Esophagus (tissue), 2 donors: ENCODE measurements around the gene ATRN. TPM values are rescaled to one million over a fixed set of nuclear protein-coding genes. Genes with fewer than 3 reads are reported as not detected.

Experiments
- H3K27ac ChIP-seq, 2 donors: one replicate each; pipeline ENCODE4 v1.5.1; 2013; ENCODE audit warnings: low read depth in 2 of 2, mild to moderate bottlenecking in 2 of 2, inconsistent platforms in 1 of 2, low read length in 1 of 2, moderate library complexity in 1 of 2
- H3K27me3 ChIP-seq, 2 donors: one replicate each; pipeline ENCODE4 v1.6.1; 2013; ENCODE audit warnings: low read length in 2 of 2, control low read depth in 1 of 2, mild to moderate bottlenecking in 1 of 2; ENCODE audit not compliant: insufficient read depth in 2 of 2, control insufficient read depth in 1 of 2
- H3K36me3 ChIP-seq, 2 donors: one replicate each; pipeline ENCODE4 v1.6.1; 2013; ENCODE audit warnings: low read length in 1 of 2; ENCODE audit not compliant: control insufficient read depth in 2 of 2, insufficient read depth in 2 of 2
- H3K4me1 ChIP-seq, 2 donors: one replicate each; pipeline ENCODE4 v1.6.1; 2013; ENCODE audit warnings: low read length in 1 of 2; ENCODE audit not compliant: control insufficient read depth in 2 of 2, insufficient read depth in 2 of 2
- H3K4me3 ChIP-seq, 2 donors: one replicate each; pipeline ENCODE4 v1.5.1; 2013; ENCODE audit warnings: low read length in 2 of 2, mild to moderate bottlenecking in 2 of 2, low read depth in 1 of 2, moderate library complexity in 1 of 2
- H3K9me3 ChIP-seq, 2 donors: one replicate each; pipeline ENCODE4 v1.6.1; 2013; ENCODE audit warnings: mild to moderate bottlenecking in 2 of 2, low read depth in 1 of 2, low read length in 1 of 2, moderate library complexity in 1 of 2; ENCODE audit not compliant: control insufficient read depth in 2 of 2, insufficient read depth in 1 of 2
- WGBS, 2 donors: extraction: QIAGEN DNeasy Blood & Tissue Kit; methylation state at CpG; one replicate each; pipeline ENCODE4 v1.1.7; 2013; 5-methylcytosine and 5-hydroxymethylcytosine counted together
- polyA plus RNA-seq, 2 donors: library from polyadenylated mRNA; stranded (reverse); fragments of 200-250 nt; gene quantifications; one replicate each; pipeline ENCODE4 v1.2.3, GENCODE V29; 2013
- donor health status: healthy with polysubstance abuse.
- donor health status: Bipolar disorder and iron deficiency.

Gene ATRN
- polyA plus RNA-seq, 2 donors, result 2.4 to 5.1 TPM

DNA sequence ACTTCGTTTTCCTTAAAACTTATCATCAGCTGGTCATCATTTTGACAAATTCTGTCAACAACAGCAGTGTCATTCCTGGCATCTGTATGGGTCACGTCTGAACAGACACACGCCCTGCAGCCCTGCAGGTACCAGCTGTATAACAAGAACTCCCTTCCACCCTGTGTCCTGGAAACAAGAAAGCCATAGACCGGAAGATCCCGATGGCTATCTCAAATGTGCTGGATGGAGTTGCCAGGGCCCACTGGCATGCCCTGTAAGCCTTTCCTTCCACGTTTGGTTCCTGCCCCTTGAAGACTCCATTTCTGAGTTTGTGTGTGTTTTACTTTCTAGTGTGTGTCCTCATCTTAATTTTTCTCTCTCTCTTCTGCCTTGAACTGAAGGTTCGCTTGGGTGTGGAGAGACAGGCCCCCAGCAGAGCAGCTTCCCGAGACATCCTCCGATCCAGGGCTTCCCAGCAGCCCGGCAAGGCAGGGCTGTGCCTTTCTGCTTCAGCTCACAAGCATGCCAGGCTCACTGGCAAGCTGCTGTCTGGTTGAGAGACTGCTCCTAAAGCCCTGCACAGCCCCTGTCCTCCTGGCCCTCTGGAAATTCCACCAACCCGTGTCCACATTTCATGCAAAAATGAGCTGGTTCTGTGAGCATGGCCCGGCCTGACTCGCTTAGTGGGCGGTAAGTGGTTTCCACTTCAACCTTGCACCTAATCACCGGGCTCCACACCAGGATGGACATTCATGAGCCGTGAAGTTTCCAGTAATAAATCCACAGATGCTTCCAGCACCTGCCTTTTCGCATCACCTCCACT is 183.7 kb downstream of the ATRN start:
- WGBS, 2 donors, result 77% methylated on average over 17 of the region's 17 CpGs

DNA sequence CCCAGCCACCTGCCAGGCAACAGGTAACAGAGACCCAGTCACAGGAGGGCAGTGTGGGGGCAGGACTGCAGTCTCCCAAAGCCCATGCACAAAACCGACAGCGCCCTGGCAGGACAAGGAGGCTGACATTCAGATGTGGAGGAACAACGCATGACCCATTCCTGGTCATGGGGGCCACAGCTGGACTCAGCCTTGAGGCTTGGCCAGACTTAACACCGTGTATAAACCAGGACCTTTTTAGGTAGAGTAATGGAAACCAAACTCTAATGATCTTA is 184.2 kb downstream of the ATRN start:
- H3K36me3 ChIP-seq, result peaks cover 3% of the 10 kb centered on the region in 2 donors
- no peak overlapping the region for H3K27ac ChIP-seq
- H3K4me3 ChIP-seq, result no peak overlapping the region
- H3K4me1 ChIP-seq, result peaks cover 0 to 7% of the 10 kb centered on the region in 2 donors
- WGBS, 2 donors, result 78 to 84% methylated on average over 4 of the region's 4 CpGs
- no peaks in the 10 kb centered on the region for H3K27me3 ChIP-seq
- no peaks in the 10 kb centered on the region for H3K9me3 ChIP-seq

More for the DNA sequence above, 183.7 kb downstream of the ATRN start:
- Histone ChIP-seq H3K4me1 (peaks cover 0 to 7% of the 10 kb centered on the region in 2 donors), H3K36me3 (peaks cover 3 to 4% of the 10 kb centered on the region in 2 donors), H3K27me3 (no peaks in the 10 kb centered on the region), H3K27ac (no peak overlapping the region), H3K9me3 (no peaks in the 10 kb centered on the region), H3K4me3 (no peak overlapping the region)

DNA sequence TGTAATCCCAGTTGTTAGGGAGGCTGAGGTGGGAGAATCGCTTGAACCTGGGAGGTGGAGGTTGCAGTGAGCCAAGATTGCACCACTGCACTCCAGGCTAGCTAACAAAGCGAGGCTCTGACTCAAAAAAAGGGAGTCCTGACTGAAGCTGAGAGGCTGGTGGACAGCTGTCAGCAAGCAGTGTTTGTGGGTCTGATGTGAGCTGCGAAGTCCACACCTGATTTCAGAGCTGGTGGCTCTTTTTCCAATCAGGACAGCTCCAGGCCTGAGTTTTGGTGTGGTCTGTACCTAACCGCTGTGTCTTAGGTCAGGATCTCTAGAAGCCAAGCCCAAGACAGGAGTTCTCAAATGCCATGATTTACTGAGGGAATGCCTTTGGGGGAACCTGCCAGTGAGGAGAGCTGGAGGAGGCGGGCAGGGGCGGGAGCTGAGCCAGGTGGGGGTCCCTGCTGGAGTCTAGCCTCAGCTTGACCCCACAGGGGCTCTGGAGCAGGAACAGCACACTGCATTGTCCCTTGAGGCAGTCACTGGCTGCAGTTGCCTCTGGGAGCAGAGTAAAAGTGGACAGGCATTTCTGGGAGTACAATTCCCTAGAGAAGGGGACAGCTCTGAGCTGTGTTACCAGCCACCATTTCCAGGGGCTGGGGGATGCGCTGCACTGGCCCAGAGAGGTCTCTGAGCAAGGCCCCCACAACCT is 187.3 kb downstream of the ATRN start:
- Histone ChIP-seq H3K27ac (no peak overlapping the region), H3K4me3 (no peak overlapping the region), H3K27me3 (peaks cover 7 to 10% of the 10 kb centered on the region in 2 donors), H3K36me3 (no peaks in the 10 kb centered on the region), H3K9me3 (no peaks in the 10 kb centered on the region), H3K4me1 (peaks cover 4 to 8% of the 10 kb centered on the region in 2 donors)
- WGBS, 2 donors, result 84 to 92% methylated on average over 7 of the region's 7 CpGs

DNA sequence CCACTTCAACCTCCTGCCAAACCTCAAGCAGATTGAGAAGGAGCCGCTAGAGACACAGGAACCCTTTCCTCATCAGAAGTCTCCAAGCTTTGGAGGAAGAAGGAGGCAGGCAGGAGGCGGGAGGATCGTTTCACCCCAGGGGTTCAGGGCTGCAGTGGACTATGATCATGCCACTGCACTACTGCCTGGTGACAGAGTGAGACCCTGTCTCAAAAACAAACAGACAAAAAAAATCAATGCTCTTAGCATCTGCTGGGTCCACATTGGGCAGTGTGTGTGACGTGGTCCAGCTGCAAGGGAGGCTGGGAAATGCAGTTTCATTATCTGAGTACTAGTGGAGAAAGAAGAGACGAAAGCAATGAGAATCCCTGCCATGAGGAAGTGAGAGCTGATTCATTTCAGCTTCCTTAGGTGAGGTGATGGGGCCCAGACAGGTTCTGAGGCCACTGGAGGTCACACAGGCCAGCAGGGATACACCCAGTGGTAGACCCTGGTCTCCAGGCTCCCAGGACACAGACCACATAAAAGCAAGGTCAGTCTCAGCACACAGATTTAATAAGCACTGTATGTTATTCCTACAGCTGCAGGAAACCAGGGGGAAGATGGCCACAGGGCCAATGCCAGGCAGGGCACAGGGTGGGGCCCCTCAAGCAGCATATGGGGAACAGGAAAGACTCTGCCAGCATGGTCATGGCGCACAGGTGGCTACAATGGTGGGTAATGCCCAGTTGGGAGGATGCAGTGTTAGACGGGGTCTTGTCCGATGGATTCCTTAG is 188.1 kb downstream of the ATRN start:
- peaks cover 7 to 10% of the 10 kb centered on the region in 2 donors for H3K27me3 ChIP-seq
- no peak overlapping the region for H3K4me3 ChIP-seq
- peak overlapping the region in 1 of 2 donors; percentile 25 for H3K27ac ChIP-seq
- peaks cover 4 to 7% of the 10 kb centered on the region in 2 donors for H3K4me1 ChIP-seq
- H3K9me3 ChIP-seq, result no peaks in the 10 kb centered on the region
- WGBS, 2 donors, result 58 to 68% methylated on average over 8 of the region's 8 CpGs
- H3K36me3 ChIP-seq, result no peaks in the 10 kb centered on the region

DNA sequence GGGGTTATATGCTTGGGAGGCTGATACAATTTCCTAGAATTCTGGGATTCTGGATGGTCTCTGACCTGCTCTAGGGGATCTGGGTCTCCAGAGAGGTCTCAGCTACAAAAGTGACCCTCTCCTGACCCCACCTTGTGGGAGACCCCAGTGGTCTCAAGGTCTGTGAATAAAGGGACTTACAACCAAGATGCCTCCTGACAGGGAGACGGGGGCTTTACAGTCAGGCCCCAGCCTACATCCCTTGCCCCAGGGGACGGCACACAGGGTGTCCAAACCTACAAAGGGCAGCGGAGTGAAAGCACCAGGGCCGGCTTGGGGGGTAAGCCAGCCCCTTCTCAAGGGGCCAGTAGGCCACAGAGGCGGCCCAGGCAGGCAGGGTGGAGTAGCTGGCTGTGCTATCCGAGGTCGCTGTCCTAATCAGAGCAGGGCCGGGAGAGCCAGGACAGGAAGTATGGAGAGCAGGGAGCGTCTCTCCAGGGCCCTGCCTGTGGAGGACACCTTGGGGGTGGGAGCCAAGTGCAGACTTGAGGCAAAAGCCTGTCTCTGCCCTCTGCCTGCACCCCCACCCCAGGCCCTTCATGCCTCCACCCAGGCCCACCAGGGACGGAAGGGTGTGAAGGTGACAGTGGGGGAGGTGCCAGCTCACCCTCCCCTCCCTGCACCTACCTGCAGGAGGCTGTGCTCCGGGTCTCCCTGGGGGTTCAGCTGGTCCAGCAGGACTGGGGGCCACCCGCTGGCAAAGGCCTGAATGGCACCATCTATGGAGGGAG is 188.9 kb downstream of the ATRN start:
- no peak overlapping the region for H3K4me3 ChIP-seq
- WGBS, 2 donors, result 67 to 73% methylated on average over 12 of the region's 12 CpGs
- peaks cover 7 to 10% of the 10 kb centered on the region in 2 donors for H3K27me3 ChIP-seq
- no peak overlapping the region for H3K27ac ChIP-seq
- peaks cover 4 to 7% of the 10 kb centered on the region in 2 donors for H3K4me1 ChIP-seq
- H3K9me3 ChIP-seq, result no peaks in the 10 kb centered on the region
- no peaks in the 10 kb centered on the region for H3K36me3 ChIP-seq

DNA sequence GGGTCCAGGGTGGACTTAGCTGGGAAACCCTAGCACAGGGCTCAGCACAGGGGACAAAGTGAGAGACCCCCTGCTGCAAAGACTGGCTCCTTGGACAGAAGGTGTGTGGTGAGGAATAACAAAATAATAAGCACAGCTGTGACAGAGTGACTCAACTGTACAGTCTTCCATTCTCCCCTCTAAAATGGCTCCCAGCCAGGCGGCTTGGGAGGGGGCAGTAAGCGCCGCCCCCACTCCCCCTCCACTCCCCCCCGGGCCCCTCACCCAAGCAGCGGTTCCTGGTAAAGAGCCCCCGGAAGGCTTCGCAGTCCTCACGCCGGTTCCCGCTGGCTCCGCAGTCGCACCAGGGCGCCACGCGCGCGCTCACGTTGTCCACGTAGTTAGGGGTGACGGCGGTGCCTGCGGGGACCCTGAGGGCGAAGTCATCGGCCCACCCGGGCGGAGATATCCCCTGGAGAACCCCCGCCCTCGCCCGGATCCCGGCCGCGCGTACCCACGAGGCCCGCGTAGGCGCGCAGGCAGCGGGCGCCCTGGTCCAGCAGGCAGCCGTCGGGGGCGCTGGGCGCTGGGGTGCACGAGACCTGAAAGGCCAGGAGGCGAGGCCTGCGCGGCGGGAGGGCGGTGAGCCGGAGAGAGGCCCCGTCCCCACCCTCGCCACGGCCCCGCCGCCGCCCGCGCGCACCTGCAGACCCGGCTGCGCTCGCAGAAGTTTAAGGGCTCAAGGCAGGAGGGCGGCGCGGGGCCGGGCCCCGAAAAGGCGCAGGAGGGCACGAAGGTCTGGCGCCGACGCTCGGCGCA is 189.6 kb downstream of the ATRN start:
- Histone ChIP-seq H3K4me3 (peak overlapping the region in 1 of 2 donors; percentile 32), H3K27me3 (peaks cover 7 to 10% of the 10 kb centered on the region in 2 donors)

DNA sequence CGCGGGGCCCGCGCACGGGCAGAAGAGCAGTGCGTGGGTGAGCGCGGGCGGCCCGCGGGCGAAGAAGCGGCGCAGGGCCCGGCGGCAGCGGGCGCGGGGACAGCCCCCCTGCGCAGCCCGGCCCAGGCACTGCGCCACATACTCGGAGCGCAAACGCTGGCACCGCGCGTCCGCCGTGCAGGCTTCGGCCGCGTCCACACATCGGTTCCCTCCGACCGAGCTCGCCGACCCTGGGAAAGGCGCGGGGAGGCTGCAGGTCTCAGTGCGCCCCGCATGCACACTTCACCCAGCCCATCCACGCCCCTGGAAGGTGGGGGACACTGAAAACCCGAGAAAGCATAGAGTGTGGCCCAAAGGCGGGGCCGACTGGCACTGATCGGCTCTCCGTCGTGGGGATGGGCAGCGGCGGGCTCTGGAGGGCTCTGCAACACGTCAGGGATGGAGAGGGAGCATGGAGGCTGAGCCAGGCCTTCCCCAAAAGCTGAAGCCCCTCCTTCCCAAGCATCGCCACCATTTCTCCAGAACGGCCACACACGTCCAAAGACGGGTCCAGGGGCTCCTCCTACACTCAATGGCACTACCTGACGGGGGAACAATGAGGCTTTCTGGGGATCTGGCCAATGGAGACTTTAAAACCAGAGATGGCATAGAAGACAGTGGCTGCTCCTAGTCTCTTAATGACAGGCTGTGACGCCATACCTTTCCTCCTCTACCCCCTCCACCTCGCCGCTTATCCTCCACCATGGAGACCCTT is 190.4 kb downstream of the ATRN start:
- H3K36me3 ChIP-seq, result no peaks in the 10 kb centered on the region
- H3K27me3 ChIP-seq, result peaks cover 7 to 10% of the 10 kb centered on the region in 2 donors
- WGBS, 2 donors, result 12% methylated on average over 54 to 60 of the region's 60 CpGs
- peak overlapping the region in 1 of 2 donors; percentile 32 for H3K4me3 ChIP-seq
- H3K9me3 ChIP-seq, result no peaks in the 10 kb centered on the region
- H3K4me1 ChIP-seq, result peaks cover 4 to 7% of the 10 kb centered on the region in 2 donors
- no peak overlapping the region for H3K27ac ChIP-seq

More for the DNA sequence above, 189.6 kb downstream of the ATRN start:
- Histone ChIP-seq H3K36me3 (no peaks in the 10 kb centered on the region), H3K27ac (no peak overlapping the region), H3K4me1 (peaks cover 4 to 7% of the 10 kb centered on the region in 2 donors), H3K9me3 (no peaks in the 10 kb centered on the region)
- WGBS, 2 donors, result 4 to 5% methylated on average over 57 to 75 of the region's 75 CpGs
